GM10266 (cell line): Measurements from ENCODE around the gene CDYL.
A peak's percentile ranks its signal among the peaks of the same experiment; 100 is the strongest.

Source experiments
- DNase-seq: peaks from one replicate; pipeline ENCODE4 v3.0.0; 2012; ENCODE audit errors: extremely low spot score
- CTCF ChIP-seq: IDR thresholded peaks from 2 replicates; pipeline ENCODE4 v1.5.1; 2012; ENCODE audit warnings: mild to moderate bottlenecking, low read depth; ENCODE audit not compliant: control insufficient read depth, insufficient read depth; ENCODE audit errors: missing control alignments

CDYL gene

GRCh38 chr6:4902363-4902762 is 126.2 kb downstream of the CDYL start:
- no peak for TF ChIP-seq CTCF

GRCh38 chr6:4903121-4903520 is 126.9 kb downstream of the CDYL start:
- no peak for TF ChIP-seq CTCF
- DNase-seq, result no peak

More at GRCh38 chr6:4902363-4902762, 126.2 kb downstream of the CDYL start:
- DNase-seq, result no peak

GRCh38 chr6:4903751-4904370 is 127.7 kb downstream of the CDYL start:
- DNase-seq, result no peak
- no peak for TF ChIP-seq CTCF

GRCh38 chr6:4904461-4905025 is 128.3 kb downstream of the CDYL start:
- TF ChIP-seq CTCF, result no peak
- DNase-seq, result no peak

GRCh38 chr6:4905826-4906225 is 129.6 kb downstream of the CDYL start:
- no peak for TF ChIP-seq CTCF
- DNase-seq, result no peak

- TF ChIP-seq CTCF, result no peak
- peak; percentile 29 for DNase-seq
These were observed 130.4 kb downstream of the CDYL start for GRCh38 chr6:4906293-4907276.
